ENCODE measurements around the gene KBTBD13.
"Not testable (repeated sequence)": the region's sequence is repeated elsewhere in the genome, so short reads cannot be mapped to it uniquely, and the experiment has no call there.

The KBTBD13 gene

GRCh38 chr15:65038428-65038827, 38.1 kb upstream of the KBTBD13 start:
- H3K27ac ChIP-seq (ENCODE audit: low read depth, low read length) = no peak overlapping the region
- no peaks in the 10 kb centered on the region for H3K27me3 ChIP-seq (ENCODE audit: control insufficient read depth in 1 of 2, insufficient read depth in 2 of 2, low read length in 2 of 2)
- H3K4me1 ChIP-seq (ENCODE audit: insufficient read depth, low read length) = peaks cover 7% of the 10 kb centered on the region
- no peak overlapping the region for H3K4me3 ChIP-seq (ENCODE audit: low read depth in 1 of 2, low read length in 2 of 2)
- no peaks in the 10 kb centered on the region for H3K9me3 ChIP-seq (ENCODE audit: low read length)
- H3K36me3 ChIP-seq (ENCODE audit: insufficient read depth, low read length) = no peaks in the 10 kb centered on the region
- H3K9ac ChIP-seq (ENCODE audit: low read length) = no peak overlapping the region

GRCh38 chr15:65038836-65039235, 37.7 kb upstream of the KBTBD13 start:
- H3K9me3 ChIP-seq (ENCODE audit: low read length) = no peaks in the 10 kb centered on the region
- no peaks in the 10 kb centered on the region for H3K36me3 ChIP-seq (ENCODE audit: insufficient read depth, low read length)
- no peak overlapping the region for H3K9ac ChIP-seq (ENCODE audit: low read length)
- peaks cover 3% of the 10 kb centered on the region for H3K4me1 ChIP-seq (ENCODE audit: insufficient read depth, low read length)
- H3K4me3 ChIP-seq (ENCODE audit: low read depth in 1 of 2, low read length in 2 of 2) = no peak overlapping the region
- no peak overlapping the region for H3K27ac ChIP-seq (ENCODE audit: low read depth, low read length)
- H3K27me3 ChIP-seq (ENCODE audit: control insufficient read depth in 1 of 2, insufficient read depth in 2 of 2, low read length in 2 of 2) = no peaks in the 10 kb centered on the region

GRCh38 chr15:65040461-65040860, 36.1 kb upstream of the KBTBD13 start:
- Histone ChIP-seq H3K9me3 (ENCODE audit: low read length) (no peaks in the 10 kb centered on the region), H3K9ac (ENCODE audit: low read length) (no peak overlapping the region), H3K4me1 (ENCODE audit: insufficient read depth, low read length) (no peaks in the 10 kb centered on the region), H3K27me3 (ENCODE audit: control insufficient read depth in 1 of 2, insufficient read depth in 2 of 2, low read length in 2 of 2) (no peaks in the 10 kb centered on the region), H3K27ac (ENCODE audit: low read depth, low read length) (no peak overlapping the region), H3K36me3 (ENCODE audit: insufficient read depth, low read length) (no peaks in the 10 kb centered on the region), H3K4me3 (ENCODE audit: low read depth in 1 of 2, low read length in 2 of 2) (no peak overlapping the region)

- no peaks in the 10 kb centered on the region for H3K4me1 ChIP-seq (ENCODE audit: insufficient read depth, low read length)
- no peaks in the 10 kb centered on the region for H3K9me3 ChIP-seq (ENCODE audit: low read length)
- H3K36me3 ChIP-seq (ENCODE audit: insufficient read depth, low read length) = no peaks in the 10 kb centered on the region
- no peaks in the 10 kb centered on the region for H3K27me3 ChIP-seq (ENCODE audit: control insufficient read depth in 1 of 2, insufficient read depth in 2 of 2, low read length in 2 of 2)
- no peak overlapping the region for H3K9ac ChIP-seq (ENCODE audit: low read length)
- H3K27ac ChIP-seq (ENCODE audit: low read depth, low read length) = no peak overlapping the region
- no peak overlapping the region for H3K4me3 ChIP-seq (ENCODE audit: low read depth in 1 of 2, low read length in 2 of 2)
Measured at GRCh38 chr15:65041787-65042186, 34.8 kb upstream of the KBTBD13 start.

- Histone ChIP-seq H3K4me1 (ENCODE audit: insufficient read depth, low read length) (no peaks in the 10 kb centered on the region), H3K9ac (ENCODE audit: low read length) (no peak overlapping the region), H3K27me3 (ENCODE audit: control insufficient read depth in 1 of 2, insufficient read depth in 2 of 2, low read length in 2 of 2) (no peaks in the 10 kb centered on the region), H3K36me3 (ENCODE audit: insufficient read depth, low read length) (no peaks in the 10 kb centered on the region), H3K4me3 (ENCODE audit: low read depth in 1 of 2, low read length in 2 of 2) (no peak overlapping the region), H3K9me3 (ENCODE audit: low read length) (no peaks in the 10 kb centered on the region), H3K27ac (ENCODE audit: low read depth, low read length) (no peak overlapping the region)
Measured at GRCh38 chr15:65042776-65043327, 33.7 kb upstream of the KBTBD13 start.

GRCh38 chr15:65044218-65044617, 32.3 kb upstream of the KBTBD13 start:
- not testable (repeated sequence) for H3K27ac ChIP-seq (ENCODE audit: low read depth, low read length); H3K4me3 ChIP-seq (ENCODE audit: low read depth in 1 of 2, low read length in 2 of 2); H3K9ac ChIP-seq (ENCODE audit: low read length)

GRCh38 chr15:65044724-65045481, 31.6 kb upstream of the KBTBD13 start, which contains the start of gene SLC51B:
TSS of gene SLC51B (plus strand) at chr15:65045387. CDS start at chr15:65050005, 4,618 bp downstream.
- no peak within 1 kb of the TSS for H3K4me3 ChIP-seq (ENCODE audit: low read depth in 1 of 2, low read length in 2 of 2)
- H3K36me3 ChIP-seq (ENCODE audit: insufficient read depth, low read length) = no peaks in the 10 kb centered on the region
- H3K9me3 ChIP-seq (ENCODE audit: low read length) = no peaks in the 10 kb centered on the region
- no peak within 1 kb of the TSS for H3K27ac ChIP-seq (ENCODE audit: low read depth, low read length)
- H3K4me1 ChIP-seq (ENCODE audit: insufficient read depth, low read length) = peaks cover 3% of the 10 kb centered on the region
- no peaks in the 10 kb centered on the region for H3K27me3 ChIP-seq (ENCODE audit: control insufficient read depth in 1 of 2, insufficient read depth in 2 of 2, low read length in 2 of 2)
- H3K9ac ChIP-seq (ENCODE audit: low read length) = no peak within 1 kb of the TSS

More at GRCh38 chr15:65044218-65044617, 32.3 kb upstream of the KBTBD13 start:
- not testable (repeated sequence) for H3K4me1 ChIP-seq (ENCODE audit: insufficient read depth, low read length); H3K36me3 ChIP-seq (ENCODE audit: insufficient read depth, low read length); H3K27me3 ChIP-seq (ENCODE audit: control insufficient read depth in 1 of 2, insufficient read depth in 2 of 2, low read length in 2 of 2); H3K9me3 ChIP-seq (ENCODE audit: low read length)

GRCh38 chr15:65048241-65048640, 28.3 kb upstream of the KBTBD13 start:
- Histone ChIP-seq H3K27ac (ENCODE audit: low read depth, low read length) (no peak overlapping the region), H3K4me3 (ENCODE audit: low read depth in 1 of 2, low read length in 2 of 2) (no peak overlapping the region), H3K9ac (ENCODE audit: low read length) (no peak overlapping the region), H3K9me3 (ENCODE audit: low read length) (no peaks in the 10 kb centered on the region), H3K27me3 (ENCODE audit: control insufficient read depth in 1 of 2, insufficient read depth in 2 of 2, low read length in 2 of 2) (no peaks in the 10 kb centered on the region), H3K4me1 (ENCODE audit: insufficient read depth, low read length) (peaks cover 3% of the 10 kb centered on the region), H3K36me3 (ENCODE audit: insufficient read depth, low read length) (peaks cover 4% of the 10 kb centered on the region)

- Histone ChIP-seq H3K27ac (ENCODE audit: low read depth, low read length) (no peak overlapping the region), H3K9ac (ENCODE audit: low read length) (no peak overlapping the region), H3K9me3 (ENCODE audit: low read length) (no peaks in the 10 kb centered on the region)
Measured at GRCh38 chr15:65049418-65049840, 27.1 kb upstream of the KBTBD13 start.

GRCh38 chr15:65050270-65050669, 26.3 kb upstream of the KBTBD13 start:
- Histone ChIP-seq H3K4me1 (ENCODE audit: insufficient read depth, low read length) (peaks cover 12% of the 10 kb centered on the region), H3K36me3 (ENCODE audit: insufficient read depth, low read length) (peaks cover 20% of the 10 kb centered on the region)

More at GRCh38 chr15:65049418-65049840, 27.1 kb upstream of the KBTBD13 start:
- peak overlapping the region in 1 of 2 donors; percentile 29 for H3K4me3 ChIP-seq (ENCODE audit: low read depth in 1 of 2, low read length in 2 of 2)
- H3K4me1 ChIP-seq (ENCODE audit: insufficient read depth, low read length) = peaks cover 5% of the 10 kb centered on the region
- H3K27me3 ChIP-seq (ENCODE audit: control insufficient read depth in 1 of 2, insufficient read depth in 2 of 2, low read length in 2 of 2) = no peaks in the 10 kb centered on the region
- H3K36me3 ChIP-seq (ENCODE audit: insufficient read depth, low read length) = peaks cover 12% of the 10 kb centered on the region

GRCh38 chr15:65051266-65051665, 25.3 kb upstream of the KBTBD13 start:
- H3K36me3 ChIP-seq (ENCODE audit: insufficient read depth, low read length) = peaks cover 28% of the 10 kb centered on the region
- H3K9me3 ChIP-seq (ENCODE audit: low read length) = no peaks in the 10 kb centered on the region
- no peak overlapping the region for H3K9ac ChIP-seq (ENCODE audit: low read length)
- H3K27ac ChIP-seq (ENCODE audit: low read depth, low read length) = no peak overlapping the region
- H3K4me1 ChIP-seq (ENCODE audit: insufficient read depth, low read length) = peaks cover 16% of the 10 kb centered on the region
- no peak overlapping the region for H3K4me3 ChIP-seq (ENCODE audit: low read depth in 1 of 2, low read length in 2 of 2)
- H3K27me3 ChIP-seq (ENCODE audit: control insufficient read depth in 1 of 2, insufficient read depth in 2 of 2, low read length in 2 of 2) = no peaks in the 10 kb centered on the region

More at GRCh38 chr15:65050270-65050669, 26.3 kb upstream of the KBTBD13 start:
- H3K27me3 ChIP-seq (ENCODE audit: control insufficient read depth in 1 of 2, insufficient read depth in 2 of 2, low read length in 2 of 2) = no peaks in the 10 kb centered on the region
- H3K4me3 ChIP-seq (ENCODE audit: low read depth in 1 of 2, low read length in 2 of 2) = no peak overlapping the region
- no peaks in the 10 kb centered on the region for H3K9me3 ChIP-seq (ENCODE audit: low read length)
- H3K9ac ChIP-seq (ENCODE audit: low read length) = no peak overlapping the region
- no peak overlapping the region for H3K27ac ChIP-seq (ENCODE audit: low read depth, low read length)
